ENCODE measurements around the gene CLPSL2.
A peak's percentile ranks its signal among the peaks of the same experiment; 100 is the strongest.
"Not testable (repeated sequence)": the region's sequence is repeated elsewhere in the genome, so short reads cannot be mapped to it uniquely, and the experiment has no call there.

CLPSL2 gene

DNA sequence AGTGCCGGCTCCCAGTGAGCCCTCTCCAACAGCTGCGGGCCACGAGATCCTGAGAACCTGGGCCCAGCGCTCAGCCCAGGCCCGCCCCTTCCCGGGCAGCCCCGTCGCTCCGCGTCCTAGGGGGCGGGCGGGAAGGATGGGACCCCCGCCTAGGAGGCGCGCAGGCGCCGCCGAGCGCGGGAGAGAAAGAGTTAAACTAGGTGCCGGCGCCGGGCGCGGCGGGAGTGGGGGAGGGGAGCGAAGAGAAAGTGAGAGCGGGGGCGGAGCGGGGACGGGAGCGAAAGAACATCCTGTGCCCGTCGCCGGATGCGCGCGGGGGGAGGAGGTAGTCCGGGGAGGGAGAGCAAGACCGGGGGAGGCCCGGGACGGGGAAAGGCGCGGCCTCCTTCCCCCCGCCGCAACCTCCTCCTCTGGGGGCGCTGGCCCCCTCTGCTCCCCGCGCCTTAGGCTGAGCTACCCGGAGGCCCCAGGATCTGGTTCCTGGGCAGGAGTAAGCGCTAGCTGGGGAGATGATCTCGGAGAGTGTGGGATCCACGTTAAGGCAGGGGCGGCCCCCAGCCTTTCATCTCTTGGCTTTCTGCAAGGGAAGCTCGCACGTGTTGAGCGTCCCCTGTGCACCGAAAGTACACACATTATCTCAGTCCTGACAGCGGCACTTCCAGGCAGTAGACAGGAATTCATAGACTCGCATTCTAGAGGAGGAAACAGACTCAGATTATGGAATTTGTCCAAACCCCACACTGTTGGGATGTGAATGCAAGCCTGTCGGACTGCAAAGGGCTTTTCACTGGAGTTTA, 44.5 kb upstream of the CLPSL2 start:
- TF ChIP-seq POU2F2 (IDR thresholded peaks at IDR 0.05; ENCODE audit: low read depth, low read length) (no peak; the same call in 1 of the 2 replicates), TAF1 (IDR thresholded peaks at IDR 0.05; ENCODE audit: low read depth, low read length) (peak; percentile 1; the same call in 1 of the 2 replicates), SPI1 (IDR thresholded peaks at IDR 0.05; ENCODE audit: low read depth, low read length) (no peak), PAX5 (IDR thresholded peaks at IDR 0.05; ENCODE audit: insufficient read depth, low read length, severe bottlenecking) (peak; percentile 3), POLR2AphosphoS5 (IDR thresholded peaks at IDR 0.05; ENCODE audit: low read depth, low read length) (peak; percentile 68; the same call in 1 of the 2 replicates), POLR2A (IDR thresholded peaks at IDR 0.05; ENCODE audit: low read depth, low read length) (peak; percentile 84)
- FAIRE-seq (peak; percentile 86), DNase-seq (ENCODE audit: insufficient read length, low spot score) (peak; percentile 87)

DNA sequence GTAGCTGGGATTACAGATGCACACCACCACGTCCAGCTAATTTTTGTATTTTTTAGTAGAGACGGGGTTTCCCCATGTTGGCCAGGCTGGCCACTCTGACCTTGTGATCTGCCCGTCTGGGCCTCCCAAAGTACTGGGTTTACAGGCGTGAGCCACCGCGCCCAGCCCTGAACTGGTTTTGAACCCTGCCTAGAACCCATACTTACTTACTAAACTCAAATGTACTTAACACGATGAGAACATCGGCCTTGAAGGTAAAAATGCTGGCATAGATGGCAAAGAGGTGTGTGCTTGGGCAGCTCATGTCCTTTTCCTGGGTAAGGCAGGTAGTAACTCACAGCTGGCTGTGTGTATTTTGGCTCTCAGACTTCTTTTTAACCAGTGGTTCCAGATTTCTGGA, 42.8 kb upstream of the CLPSL2 start:
- DNase-seq (ENCODE audit: insufficient read length, low spot score) (no peak), FAIRE-seq (no peak)
- TF ChIP-seq POLR2AphosphoS5 (IDR thresholded peaks at IDR 0.05; ENCODE audit: low read depth, low read length) = no peak
- TF ChIP-seq SPI1 (IDR thresholded peaks at IDR 0.05; ENCODE audit: low read depth, low read length) = no peak
- no peak for TF ChIP-seq TAF1 (IDR thresholded peaks at IDR 0.05; ENCODE audit: low read depth, low read length)

DNA sequence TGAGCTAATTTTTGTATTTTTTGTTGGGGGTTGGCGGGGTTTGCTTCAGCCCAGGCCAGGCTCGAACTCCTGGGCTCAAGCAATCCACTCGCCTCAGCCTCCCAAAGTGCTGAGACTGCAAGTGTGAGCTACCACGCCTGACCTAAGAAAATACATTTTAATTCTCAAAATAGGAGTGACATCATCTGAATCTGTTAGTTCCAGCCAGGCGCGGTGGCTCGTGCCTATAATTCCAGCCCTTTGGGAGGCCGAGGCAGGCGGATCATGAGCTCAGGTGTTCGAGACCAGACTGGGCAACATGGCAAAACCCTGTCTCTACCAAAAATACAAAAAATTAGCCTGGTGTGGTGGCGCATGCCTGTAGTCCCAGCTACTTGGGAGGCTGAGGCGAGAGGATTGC, 42.1 kb upstream of the CLPSL2 start:
- DNase-seq (ENCODE audit: insufficient read length, low spot score); FAIRE-seq: not testable (repeated sequence)

DNA sequence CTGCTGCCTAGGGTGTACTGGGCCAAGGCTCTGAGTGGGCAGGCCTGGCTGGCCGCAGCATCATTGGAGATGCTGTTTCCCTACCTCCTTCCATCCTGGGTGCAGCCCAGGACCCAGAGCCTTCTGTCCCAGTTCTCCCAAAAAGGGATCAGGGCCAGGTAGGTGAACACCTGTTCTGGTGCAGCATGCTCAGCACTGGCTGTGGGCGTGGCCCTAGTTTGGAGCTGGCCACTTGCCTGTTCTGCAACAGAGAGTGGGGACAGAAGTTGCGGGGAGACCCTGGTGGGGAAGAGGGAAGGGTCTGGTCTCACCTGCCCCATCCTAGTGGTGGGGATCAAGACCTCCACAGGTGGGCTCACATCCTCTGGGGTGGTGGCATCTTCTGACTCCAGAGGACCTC, 40.9 kb upstream of the CLPSL2 start:
- no peak for FAIRE-seq
- no peak for DNase-seq (ENCODE audit: insufficient read length, low spot score)
- TF ChIP-seq POU2F2 (IDR thresholded peaks at IDR 0.05; ENCODE audit: low read depth, low read length) = no peak
- no peak for TF ChIP-seq POLR2AphosphoS5 (IDR thresholded peaks at IDR 0.05; ENCODE audit: low read depth, low read length)
- TF ChIP-seq SPI1 (IDR thresholded peaks at IDR 0.05; ENCODE audit: low read depth, low read length) = no peak
- no peak for TF ChIP-seq POLR2A (IDR thresholded peaks at IDR 0.05; ENCODE audit: low read depth, low read length)
- TF ChIP-seq TAF1 (IDR thresholded peaks at IDR 0.05; ENCODE audit: low read depth, low read length) = no peak
- TF ChIP-seq PAX5 (IDR thresholded peaks at IDR 0.05; ENCODE audit: insufficient read depth, low read length, severe bottlenecking) = no peak

DNA sequence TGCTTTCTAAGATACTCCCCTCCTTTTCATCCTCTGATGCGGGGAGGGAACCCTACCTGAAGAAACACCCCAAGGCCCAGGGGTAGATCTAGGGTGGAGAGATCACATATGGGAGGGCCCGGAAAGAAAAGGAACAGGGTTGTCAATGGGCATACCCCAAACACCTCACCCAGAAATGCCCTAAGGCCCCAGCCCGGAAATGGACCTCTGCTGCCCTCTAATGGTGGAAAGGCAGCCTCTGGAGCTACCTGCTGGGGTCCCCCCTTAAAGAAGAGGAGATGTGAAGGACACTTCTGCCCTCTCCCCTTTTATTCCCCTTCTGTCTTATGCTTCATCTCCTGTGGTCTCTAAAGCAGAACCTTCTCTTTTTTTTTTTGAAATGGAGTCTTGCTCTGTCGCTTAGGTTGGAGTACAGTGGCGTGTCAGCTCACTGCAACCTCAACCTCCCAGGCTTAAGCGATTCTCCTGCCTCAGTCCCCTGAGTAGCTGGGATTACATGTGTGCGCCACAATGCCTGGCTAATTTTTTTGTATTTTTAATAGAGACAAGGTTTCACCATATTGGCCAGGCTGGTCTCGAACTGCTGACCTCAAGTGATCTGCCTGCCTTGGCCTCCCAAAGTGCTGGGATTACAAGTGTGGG, 40.0 kb upstream of the CLPSL2 start:
- TF ChIP-seq POLR2A (IDR thresholded peaks at IDR 0.05; ENCODE audit: low read depth, low read length) = no peak
- no peak for TF ChIP-seq PAX5 (IDR thresholded peaks at IDR 0.05; ENCODE audit: insufficient read depth, low read length, severe bottlenecking)
- no peak for TF ChIP-seq POU2F2 (IDR thresholded peaks at IDR 0.05; ENCODE audit: low read depth, low read length)
- TF ChIP-seq TAF1 (IDR thresholded peaks at IDR 0.05; ENCODE audit: low read depth, low read length) = no peak
- no peak for TF ChIP-seq POLR2AphosphoS5 (IDR thresholded peaks at IDR 0.05; ENCODE audit: low read depth, low read length)
- no peak for TF ChIP-seq SPI1 (IDR thresholded peaks at IDR 0.05; ENCODE audit: low read depth, low read length)
- FAIRE-seq = no peak
- peak; percentile 68 for DNase-seq (ENCODE audit: insufficient read length, low spot score)

DNA sequence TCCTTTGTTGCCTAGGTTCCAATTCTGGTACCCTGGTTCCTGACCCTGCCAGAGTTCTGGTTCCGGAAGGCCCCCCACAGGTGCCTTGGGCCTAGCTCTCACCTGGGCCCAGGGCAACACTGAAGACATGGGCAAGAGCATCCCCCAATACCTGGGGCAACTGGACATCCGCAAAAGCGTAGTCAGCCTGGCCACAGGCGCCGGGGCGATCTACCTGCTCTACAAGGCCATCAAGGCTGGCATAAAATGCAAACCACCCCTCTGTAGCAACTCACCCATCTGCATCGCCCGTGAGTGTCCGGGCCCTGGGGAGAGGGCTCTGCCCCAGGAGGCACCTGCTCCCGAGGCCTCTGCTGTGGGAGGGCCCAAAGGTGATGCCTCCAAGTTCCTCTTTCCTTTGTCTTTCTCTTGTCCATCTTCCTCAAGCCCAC, 39.4 kb upstream of the CLPSL2 start, which contains the start of gene ARMC12:
Gene ARMC12, plus strand, starts transcription at position 51 of the 431 bp plus-strand sequence. Its CDS starts 77 bp downstream, at position 128.
- FAIRE-seq (no peak), DNase-seq (ENCODE audit: insufficient read length, low spot score) (no peak)
- TF ChIP-seq TAF1 (IDR thresholded peaks at IDR 0.05; ENCODE audit: low read depth, low read length) (no peak), POU2F2 (IDR thresholded peaks at IDR 0.05; ENCODE audit: low read depth, low read length) (no peak), SPI1 (IDR thresholded peaks at IDR 0.05; ENCODE audit: low read depth, low read length) (no peak), PAX5 (IDR thresholded peaks at IDR 0.05; ENCODE audit: insufficient read depth, low read length, severe bottlenecking) (no peak), POLR2AphosphoS5 (IDR thresholded peaks at IDR 0.05; ENCODE audit: low read depth, low read length) (no peak), POLR2A (IDR thresholded peaks at IDR 0.05; ENCODE audit: low read depth, low read length) (no peak)

DNA sequence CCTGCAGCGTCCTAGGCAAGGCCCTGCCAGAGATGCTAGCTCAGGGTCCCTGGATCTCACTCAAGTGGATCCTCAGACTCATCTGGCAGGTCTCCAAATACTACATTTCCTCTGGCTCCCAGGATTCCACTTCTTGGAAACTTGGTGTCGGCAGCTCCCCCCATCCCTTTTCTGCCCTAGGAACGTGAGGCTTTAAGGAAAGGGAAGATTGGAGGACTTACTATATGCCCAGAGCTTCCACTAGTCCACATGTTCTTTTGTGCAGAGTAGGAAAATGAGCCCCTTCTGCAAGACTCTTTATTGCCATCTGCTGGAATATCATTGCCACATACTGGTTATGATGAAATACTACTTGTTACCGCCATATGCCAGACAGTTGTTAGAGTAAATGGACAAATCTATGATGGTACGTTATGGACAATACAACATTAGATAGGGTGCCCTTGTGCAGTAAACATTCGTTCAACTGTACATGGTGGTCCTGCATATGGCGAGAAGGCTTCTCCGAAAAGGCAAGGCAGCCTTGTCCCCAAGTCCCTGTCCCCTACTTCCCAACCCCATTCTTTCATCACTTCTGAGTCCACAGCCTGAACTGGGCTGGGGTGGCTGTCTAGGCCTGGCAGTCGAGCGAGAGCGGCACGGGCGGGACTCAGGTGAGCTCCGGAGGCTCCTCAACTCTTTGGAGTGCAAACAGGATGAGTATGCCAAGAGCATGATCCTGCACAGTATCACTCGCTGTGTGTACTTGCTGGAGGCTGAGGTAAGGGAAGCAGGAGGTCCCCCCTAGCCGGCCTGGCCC, 38.8 kb upstream of the CLPSL2 start:
- FAIRE-seq (peak; percentile 86), DNase-seq (ENCODE audit: insufficient read length, low spot score) (peak; percentile 51)
- TF ChIP-seq POLR2AphosphoS5 (IDR thresholded peaks at IDR 0.05; ENCODE audit: low read depth, low read length) = no peak
- no peak for TF ChIP-seq TAF1 (IDR thresholded peaks at IDR 0.05; ENCODE audit: low read depth, low read length)
- no peak for TF ChIP-seq POLR2A (IDR thresholded peaks at IDR 0.05; ENCODE audit: low read depth, low read length)
- no peak for TF ChIP-seq POU2F2 (IDR thresholded peaks at IDR 0.05; ENCODE audit: low read depth, low read length)
- no peak for TF ChIP-seq SPI1 (IDR thresholded peaks at IDR 0.05; ENCODE audit: low read depth, low read length)
- TF ChIP-seq PAX5 (IDR thresholded peaks at IDR 0.05; ENCODE audit: insufficient read depth, low read length, severe bottlenecking) = no peak

DNA sequence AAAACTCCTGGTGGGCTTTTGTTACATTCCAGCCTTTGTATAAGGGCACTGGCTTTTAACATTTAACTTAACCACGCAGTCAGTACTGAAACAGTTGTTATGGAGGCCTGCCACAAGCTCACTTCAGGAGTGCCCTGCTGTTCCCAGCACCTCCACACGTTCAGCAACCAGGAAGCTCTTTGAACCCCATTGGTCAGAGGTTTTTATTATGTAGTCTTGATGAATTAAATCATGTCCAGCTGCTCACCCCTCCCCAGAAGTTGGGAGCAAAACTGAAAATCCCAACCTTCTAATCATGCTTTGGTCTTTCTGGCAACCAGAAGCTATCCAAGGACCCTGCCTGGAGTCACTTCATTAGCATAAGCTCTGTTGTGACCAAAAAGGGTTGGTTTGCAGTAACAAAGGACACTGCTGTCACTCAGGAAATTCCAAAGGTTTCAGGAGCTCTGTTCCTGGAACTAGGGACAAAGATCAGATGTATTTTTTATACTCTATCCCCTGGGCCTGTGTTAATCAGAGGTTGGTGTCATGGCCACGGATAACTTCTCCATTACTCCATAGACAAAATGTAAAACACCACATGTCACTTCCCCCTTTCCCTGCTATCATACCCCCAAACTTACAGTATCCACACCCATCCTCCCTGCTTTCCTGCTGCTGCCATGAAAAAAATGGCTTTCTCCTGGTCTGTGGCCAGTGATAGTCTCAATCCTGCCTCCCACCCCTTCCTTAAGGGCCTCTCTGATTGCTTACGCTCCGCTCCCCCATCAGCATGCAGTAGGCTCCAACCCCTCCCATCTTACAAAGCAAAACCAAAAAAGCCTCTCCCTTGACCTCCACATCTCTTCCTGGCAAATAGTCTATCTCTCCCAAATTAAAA, 36.5 kb upstream of the CLPSL2 start:
- DNase-seq (ENCODE audit: insufficient read length, low spot score) (no peak), FAIRE-seq (no peak)
- TF ChIP-seq POLR2AphosphoS5 (IDR thresholded peaks at IDR 0.05; ENCODE audit: low read depth, low read length) (no peak), PAX5 (IDR thresholded peaks at IDR 0.05; ENCODE audit: insufficient read depth, low read length, severe bottlenecking) (no peak), SPI1 (IDR thresholded peaks at IDR 0.05; ENCODE audit: low read depth, low read length) (no peak)

DNA sequence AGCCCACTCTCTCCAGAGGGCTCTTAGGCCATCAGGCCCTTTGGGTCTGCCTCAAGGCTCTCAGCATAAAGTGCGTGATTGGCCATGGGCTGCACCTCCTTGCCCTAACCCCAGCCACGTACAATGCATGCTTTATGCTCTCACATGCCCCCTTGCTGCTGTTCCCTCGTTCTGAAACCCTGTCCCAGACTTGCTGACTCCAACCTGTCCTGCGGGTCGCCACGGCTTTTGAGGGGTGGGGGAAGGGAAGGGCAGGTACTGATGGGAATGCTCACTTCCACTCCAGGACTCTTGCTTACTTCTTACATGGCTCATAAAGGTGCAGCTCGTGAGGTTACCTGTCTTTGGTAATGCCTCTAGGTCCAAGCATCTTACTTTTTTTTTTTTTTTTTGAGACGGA, 33.6 kb upstream of the CLPSL2 start:
- TF ChIP-seq POLR2AphosphoS5 (IDR thresholded peaks at IDR 0.05; ENCODE audit: low read depth, low read length) = no peak
- TF ChIP-seq PAX5 (IDR thresholded peaks at IDR 0.05; ENCODE audit: insufficient read depth, low read length, severe bottlenecking) = no peak
- TF ChIP-seq POLR2A (IDR thresholded peaks at IDR 0.05; ENCODE audit: low read depth, low read length) = no peak
- TF ChIP-seq TAF1 (IDR thresholded peaks at IDR 0.05; ENCODE audit: low read depth, low read length) = no peak
- no peak for TF ChIP-seq POU2F2 (IDR thresholded peaks at IDR 0.05; ENCODE audit: low read depth, low read length)
- TF ChIP-seq SPI1 (IDR thresholded peaks at IDR 0.05; ENCODE audit: low read depth, low read length) = no peak
- no peak for FAIRE-seq
- no peak for DNase-seq (ENCODE audit: insufficient read length, low spot score)

All from GM12891 (cell line).